Epithelial cell of esophagus (primary cell): ENCODE data around the gene SPACA4.

Source experiments
- DNase-seq: peaks from one replicate; pipeline ENCODE4 v3.0.0; 2010; ENCODE audit warnings: low read depth
- H3K4me3 ChIP-seq: 2 replicates; pipeline ENCODE4 v1.5.1; 2011; ENCODE audit warnings: mild to moderate bottlenecking, low read length, control low read depth
- CTCF ChIP-seq: IDR thresholded peaks from 2 replicates; pipeline ENCODE4 v1.5.1; 2011; ENCODE audit warnings: low read depth, mild to moderate bottlenecking, low read length, control low read depth, inconsistent platforms; ENCODE audit not compliant: insufficient read depth; ENCODE audit errors: missing control alignments

The SPACA4 gene

DNA sequence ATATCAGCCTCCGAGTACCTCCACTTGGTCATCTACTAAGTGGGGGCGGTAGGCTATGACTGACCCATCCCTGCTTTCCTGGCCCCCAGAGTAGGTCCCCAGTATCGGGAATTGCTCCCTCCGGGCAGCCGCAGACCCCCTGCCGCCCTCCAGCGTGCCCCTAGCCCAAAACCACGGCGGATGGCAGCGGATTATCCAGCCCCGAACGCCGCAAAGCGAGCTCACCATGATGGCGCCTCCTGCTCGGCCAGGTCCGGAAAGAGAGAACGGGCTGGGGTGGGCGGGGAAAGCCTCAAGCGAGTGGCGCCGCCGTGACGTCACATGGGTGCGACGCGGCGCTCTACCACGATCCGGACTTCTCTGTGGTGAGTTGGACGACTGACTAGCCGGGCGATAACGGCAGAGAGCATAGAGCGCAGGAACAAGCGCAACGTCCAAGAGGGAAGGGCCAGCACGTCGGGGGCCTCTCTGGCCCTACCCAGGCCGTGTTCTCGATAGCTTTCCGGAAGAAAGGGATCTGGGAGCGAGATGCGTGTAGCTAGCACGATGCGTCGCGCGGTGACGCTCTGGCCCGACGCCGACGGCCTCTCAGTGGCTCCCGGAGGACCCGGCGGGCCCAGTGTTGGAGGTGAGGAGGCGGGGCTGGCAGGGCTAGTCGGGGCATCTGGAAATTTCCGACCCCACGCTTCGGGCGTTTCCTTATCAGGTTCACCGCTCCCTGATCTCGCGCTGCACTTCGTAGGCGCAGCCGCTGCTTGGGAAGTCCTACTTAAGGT is 12.6 kb downstream of the SPACA4 start, which contains the start of the genes RPL18 and SPHK2:
Gene RPL18, minus strand, starts transcription at position 263 of the 776 bp plus-strand sequence. Its CDS starts 35 bp downstream, at position 228.
Gene SPHK2, plus strand, starts transcription at position 591 of the 776 bp plus-strand sequence. CDS start 1,009 bp downstream, outside the sequence.
- DNase-seq = peak; percentile 100
- TF ChIP-seq CTCF = peak; percentile 13
- peak within 1 kb of the TSS; percentile 94 for H3K4me3 ChIP-seq

GRCh38 chr19:48619692-48620585 is 13.4 kb downstream of the SPACA4 start:
- TF ChIP-seq CTCF = no peak
- DNase-seq = no peak
- H3K4me3 ChIP-seq = peak overlapping the region; percentile 94

- H3K4me3 ChIP-seq = peak overlapping the region; percentile 43
- no peak for TF ChIP-seq CTCF
- DNase-seq = no peak
Observed at GRCh38 chr19:48623556-48624066, 17.1 kb downstream of the SPACA4 start.

- H3K4me3 ChIP-seq = peak overlapping the region; percentile 43
- TF ChIP-seq CTCF = no peak
- peak; percentile 98 for DNase-seq
Observed at GRCh38 chr19:48624067-48624594, 17.6 kb downstream of the SPACA4 start.

DNA sequence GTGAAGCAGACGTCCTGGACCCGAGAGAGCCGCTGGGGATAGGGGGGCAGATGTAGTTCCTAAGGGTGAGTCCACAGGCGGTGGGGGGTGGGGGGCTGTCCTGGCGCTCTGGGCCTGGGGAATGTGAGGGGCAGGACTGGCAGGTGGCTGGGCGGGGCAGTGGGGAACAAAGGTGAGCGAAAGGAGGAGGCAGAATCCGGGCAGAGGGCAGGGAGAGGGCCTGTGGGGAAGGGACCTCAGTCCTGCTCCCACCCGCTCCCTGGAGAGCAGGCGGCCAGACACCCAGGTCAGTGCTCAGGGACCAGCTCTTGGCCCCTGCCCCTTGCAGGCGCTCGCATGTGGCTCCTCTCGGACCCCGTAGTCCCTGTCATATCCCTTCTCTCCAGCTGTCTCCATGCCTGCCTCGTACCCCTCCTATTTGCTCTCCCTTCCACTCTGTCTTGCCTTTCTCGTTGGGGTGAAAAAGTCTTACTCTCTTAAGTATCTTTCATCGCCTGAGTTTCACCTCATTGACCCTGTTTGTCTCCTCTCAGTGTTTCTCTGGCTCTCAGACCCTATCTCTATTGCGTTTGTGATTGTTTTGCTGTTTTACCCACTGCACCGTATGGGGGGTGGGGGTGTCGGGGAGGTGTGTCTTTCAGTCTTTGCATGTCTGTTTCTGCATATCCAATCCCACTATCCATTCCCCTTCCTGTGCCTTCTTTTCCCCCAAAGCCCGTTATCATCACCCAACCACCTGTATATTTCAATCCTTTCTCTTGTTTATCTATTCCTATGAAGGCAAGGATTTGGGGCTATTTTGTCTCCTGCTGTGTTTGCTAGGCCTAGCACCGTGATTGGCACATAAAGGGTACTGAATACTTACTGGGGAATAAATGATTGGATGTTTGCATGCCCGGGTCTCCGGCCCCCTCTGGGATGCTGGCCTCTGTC is 18.5 kb downstream of the SPACA4 start:
- H3K4me3 ChIP-seq = no peak overlapping the region
- no peak for TF ChIP-seq CTCF
- DNase-seq = no peak

GRCh38 chr19:48625891-48626327 is 19.4 kb downstream of the SPACA4 start:
- no peak for DNase-seq
- no peak for TF ChIP-seq CTCF

More at GRCh38 chr19:48625891-48626327, 19.4 kb downstream of the SPACA4 start:
- H3K4me3 ChIP-seq = no peak overlapping the region
